ENCODE data around the gene LIPC.

LIPC gene

DNA sequence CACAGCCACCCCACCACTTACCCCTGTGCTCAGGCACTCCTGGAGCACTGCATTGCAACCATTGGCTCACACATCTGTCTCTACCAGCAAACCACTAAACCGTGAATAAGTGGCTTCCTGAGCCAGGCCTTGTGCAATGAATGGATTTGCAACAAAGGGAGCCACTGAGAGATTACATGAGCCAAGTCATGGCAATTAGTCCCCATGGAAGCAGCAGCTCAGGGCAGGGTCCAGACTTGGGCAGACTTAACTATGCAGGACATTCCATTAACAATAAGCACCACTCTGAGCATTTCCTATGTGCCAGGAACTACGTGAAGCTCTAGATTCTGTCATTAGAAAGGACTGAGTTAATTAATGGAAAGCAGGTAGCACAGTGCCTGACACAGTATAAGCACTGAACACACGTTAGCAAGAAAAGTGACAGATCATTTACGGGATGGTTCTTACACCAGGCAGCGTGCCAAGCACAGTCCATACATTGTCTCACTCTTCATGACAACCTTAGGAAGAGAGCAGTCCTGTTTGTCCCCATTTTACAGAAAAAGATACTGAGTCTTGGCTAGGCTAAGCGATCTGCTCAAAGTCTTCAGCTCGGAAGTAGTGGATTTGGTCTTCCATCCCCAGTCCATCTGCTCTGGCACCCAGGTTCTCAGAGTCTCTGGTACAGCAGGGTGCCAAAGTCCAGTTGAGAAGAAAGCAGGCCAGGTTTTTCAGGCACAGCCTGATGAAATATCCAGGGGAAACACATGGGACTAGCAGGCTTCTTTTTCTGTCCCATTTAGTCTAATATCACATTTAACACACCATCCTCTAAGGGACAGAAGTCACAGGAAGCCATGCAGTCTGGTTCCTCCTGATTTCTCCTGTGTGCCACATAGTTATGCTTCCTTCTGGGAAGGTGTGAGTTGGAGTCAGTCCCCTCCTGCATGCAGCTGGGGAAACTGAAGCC, 44.1 kb downstream of the LIPC start:
- no peak for DNase-seq (ENCODE audit: low spot score)

GRCh38 chr15:58476525-58477162, 44.9 kb downstream of the LIPC start:
- no peak for DNase-seq (ENCODE audit: low spot score)

- DNase-seq (ENCODE audit: low spot score): no peak
Measured at GRCh38 chr15:58477170-58477569, 45.4 kb downstream of the LIPC start.

- no peak for DNase-seq (ENCODE audit: low spot score)
Measured at GRCh38 chr15:58478035-58478434, 46.2 kb downstream of the LIPC start.

DNA sequence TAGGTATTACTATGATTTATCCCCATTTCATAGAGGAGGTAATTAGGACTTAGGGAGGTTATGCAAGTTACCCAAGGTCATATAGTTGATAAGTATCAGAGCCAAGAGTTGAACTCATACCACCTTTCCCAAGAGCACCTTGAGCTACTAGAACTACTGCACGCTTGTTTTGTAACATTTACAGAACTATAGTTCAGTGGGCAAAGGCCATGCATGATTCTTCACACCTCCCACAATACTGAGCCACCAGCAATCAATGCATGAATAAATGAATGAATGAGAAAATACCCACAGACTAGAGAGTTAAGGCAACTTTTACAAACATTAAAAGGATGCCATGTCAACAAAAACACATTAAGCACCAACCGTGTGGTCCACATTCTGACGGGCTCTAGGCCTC, 46.8 kb downstream of the LIPC start:
- DNase-seq (ENCODE audit: low spot score): no peak

GRCh38 chr15:58479941-58480340, 48.1 kb downstream of the LIPC start:
- no peak for DNase-seq (ENCODE audit: low spot score)

DNA sequence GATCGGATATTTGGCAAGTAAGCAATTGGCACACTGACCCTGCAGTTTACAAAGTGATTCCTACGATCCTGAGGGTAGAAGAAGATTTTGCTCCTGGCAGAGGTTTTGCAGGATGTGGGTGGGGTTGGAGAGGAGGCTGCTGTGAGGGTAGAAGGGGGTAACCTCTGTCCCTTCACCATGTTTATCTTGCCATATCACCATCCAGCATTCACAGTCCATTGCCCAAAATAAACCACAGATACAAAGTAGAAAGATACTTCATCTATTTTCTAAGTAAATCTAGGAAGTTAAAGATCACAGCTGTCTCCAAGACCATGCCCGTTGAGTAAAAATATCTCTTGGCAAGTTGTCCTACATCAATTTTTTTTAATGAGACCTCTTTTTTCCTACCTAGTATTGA, 51.6 kb downstream of the LIPC start:
- DNase-seq (ENCODE audit: low spot score): no peak

- DNase-seq (ENCODE audit: low spot score): no peak
Measured at GRCh38 chr15:58484791-58485600, 53.2 kb downstream of the LIPC start.

DNA sequence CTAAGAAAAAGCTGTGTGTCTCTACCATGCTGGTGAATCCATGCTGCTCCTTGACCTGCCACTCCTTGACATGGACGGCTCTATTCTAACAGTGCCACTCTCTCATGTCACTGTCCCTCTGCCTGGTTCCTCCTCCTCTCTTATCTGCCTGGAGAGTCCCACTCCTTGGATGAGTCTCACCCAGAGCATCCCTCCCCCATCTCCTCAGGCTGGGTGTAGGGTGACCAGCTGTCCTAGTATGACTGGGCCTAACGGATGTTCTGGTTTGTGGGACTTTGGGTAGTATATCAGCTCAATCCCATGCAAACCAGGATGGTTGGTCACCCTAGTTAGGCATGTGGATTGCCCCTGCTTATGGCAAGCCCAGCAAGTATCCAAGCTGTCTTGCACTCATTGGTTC, 54.3 kb downstream of the LIPC start:
- no peak for DNase-seq (ENCODE audit: low spot score)

- no peak for DNase-seq (ENCODE audit: low spot score)
Measured at GRCh38 chr15:58486564-58486963, 54.8 kb downstream of the LIPC start.

DNA sequence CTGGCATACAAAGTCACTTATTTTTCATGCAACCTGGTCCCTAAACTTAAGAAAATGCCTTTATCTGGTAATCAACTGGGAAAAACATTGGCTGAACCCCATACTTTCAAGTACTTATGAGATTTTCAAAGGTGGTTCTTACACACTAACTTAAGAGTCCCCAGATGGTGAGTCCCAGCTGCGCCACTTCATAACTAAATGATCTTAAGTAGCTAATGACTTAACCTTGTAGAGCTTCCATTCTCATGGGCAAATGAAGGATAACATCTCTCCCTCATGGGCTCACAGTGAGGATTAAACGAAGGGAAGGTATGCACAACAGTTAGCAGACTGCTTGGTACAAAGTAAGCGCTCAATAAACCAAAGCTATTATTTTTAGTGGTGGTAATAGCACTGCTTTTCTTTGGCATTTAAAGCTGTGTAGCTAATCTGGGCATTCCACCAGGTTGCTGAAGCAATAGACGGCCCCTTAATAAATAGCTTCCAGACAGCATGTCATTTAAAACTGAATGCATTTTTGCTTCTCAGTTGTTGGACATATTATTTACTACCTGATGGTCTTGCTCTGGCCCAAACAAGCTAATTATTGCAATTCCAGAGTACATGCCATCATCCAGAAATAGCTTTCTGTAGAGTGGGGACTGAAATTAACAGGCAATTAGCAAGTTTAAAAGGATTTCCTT, 55.4 kb downstream of the LIPC start:
- DNase-seq (ENCODE audit: low spot score): no peak

DNA sequence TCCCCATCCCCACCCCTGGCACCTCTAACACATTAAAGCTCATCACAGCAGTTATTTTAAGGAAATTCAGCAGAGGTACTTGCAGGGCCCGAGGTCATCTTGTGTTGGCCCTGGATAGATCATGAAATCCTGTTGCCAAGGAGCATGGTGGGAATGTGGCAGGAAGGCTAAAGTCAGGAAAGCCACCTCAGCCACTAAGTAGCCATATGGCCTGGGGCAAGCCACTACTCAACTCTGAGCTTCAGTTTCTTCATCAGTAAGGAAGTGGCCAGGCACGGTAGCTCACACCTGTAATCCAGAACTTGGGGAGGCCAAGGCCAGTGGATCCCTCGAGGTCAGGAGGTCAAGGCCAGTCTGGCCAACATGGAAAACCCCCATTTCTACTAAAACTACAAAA, 55.9 kb downstream of the LIPC start:
- no peak for DNase-seq (ENCODE audit: low spot score)

DNA sequence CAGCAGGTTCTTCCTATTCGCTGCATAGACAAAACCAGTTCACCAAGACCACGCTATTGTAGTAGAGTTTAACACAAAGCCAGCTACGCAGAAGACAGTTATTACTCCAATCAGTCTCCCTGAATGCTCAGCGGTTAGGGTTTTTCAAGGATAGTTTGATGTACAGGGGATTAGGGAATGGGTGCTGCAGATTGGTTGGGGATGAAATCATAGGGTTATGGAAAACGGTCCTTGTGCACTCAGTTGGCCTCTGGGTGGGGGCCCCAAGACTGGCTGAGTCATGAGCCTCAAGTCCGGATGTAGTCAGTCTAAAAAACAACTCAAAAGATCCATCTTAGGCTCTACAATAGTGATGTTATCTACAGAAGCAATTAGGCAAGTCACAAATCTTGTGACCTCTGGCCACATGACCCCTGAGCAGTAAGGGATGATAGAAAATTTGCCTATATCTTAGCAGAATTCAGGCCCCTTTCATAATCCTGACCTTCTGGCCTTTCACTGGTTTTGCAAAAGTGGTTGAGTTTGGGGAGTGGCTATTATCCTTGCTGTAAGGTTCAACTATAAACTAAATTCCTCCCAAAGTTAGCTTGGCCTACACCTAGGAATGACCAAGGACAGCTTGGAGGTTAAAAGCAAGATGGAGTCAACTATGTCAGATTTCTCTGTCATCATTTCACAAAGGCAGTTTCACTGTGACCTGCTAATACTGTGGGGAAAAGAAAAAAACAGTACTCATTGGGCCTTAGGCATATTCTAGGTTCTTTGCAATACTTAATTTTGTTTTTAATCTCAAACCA, 57.7 kb downstream of the LIPC start:
- DNase-seq (ENCODE audit: low spot score): no peak

DNA sequence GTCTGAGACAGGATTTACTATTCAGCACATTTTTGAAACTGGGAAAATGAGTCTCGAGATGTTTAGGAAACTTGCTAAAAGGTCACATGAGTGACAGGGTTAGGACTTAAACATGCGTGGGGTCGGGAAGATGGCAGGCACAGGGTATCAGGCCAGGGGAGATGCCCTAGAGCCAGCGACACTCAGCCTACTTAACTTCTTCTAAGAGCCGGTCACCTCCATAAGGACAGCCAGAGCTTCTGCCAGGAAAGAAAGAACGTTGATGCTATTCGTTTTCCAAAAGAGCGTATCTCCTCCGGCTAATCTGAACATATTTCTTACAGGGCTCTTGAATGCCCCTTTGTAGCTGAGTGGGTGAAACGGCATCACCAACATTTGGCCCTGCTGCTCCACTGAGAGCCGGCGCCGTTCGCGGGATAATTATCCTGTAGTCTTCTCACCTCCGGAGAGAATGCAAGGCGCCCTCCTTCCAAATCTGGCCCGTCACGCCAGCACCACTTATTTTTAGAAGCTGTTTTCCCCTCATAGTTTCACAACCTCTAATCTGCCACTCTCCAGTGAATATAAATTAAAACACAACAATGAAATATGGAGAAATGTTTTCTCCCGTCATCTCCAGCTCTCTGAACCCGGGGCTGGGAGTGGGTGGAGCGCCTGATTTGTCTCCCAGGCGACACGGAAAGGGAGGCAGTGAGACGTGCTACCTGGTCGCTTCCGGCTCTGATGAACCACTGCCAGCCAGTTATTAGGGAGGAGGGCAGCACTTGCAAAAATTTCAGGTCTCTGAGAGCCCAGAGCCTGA, 58.5 kb downstream of the LIPC start:
- DNase-seq (ENCODE audit: low spot score): no peak

DNA sequence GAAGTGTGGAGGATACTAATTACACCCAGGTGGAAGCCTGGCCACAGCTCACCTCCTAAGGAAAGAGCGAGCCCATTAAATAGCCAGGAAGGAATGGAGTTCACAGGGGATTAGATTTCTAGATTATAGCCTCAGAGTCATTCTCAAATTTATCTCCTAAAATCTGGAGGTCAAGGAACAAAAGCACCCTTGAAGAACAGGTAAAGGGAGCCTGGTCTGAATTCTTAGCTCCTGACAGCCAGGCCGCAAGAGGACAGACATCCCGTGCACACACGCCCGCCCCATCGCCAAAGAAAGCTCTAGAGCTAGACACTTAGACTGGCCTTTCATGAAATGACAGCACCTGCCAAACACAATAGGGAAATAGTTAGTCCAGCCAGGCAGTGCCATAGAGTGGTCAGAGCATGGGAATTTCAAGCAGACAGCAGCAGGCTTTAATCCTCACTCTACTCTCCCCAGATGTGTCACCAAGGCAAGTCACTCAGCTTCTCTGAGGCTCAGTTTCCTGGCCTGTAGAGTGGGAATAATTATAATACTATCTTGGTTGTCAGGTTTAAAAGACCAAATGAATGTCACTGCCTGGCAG, 59.2 kb downstream of the LIPC start:
- DNase-seq (ENCODE audit: low spot score): no peak

- no peak for DNase-seq (ENCODE audit: low spot score)
Measured at GRCh38 chr15:58491499-58492202, 59.9 kb downstream of the LIPC start.

DNA sequence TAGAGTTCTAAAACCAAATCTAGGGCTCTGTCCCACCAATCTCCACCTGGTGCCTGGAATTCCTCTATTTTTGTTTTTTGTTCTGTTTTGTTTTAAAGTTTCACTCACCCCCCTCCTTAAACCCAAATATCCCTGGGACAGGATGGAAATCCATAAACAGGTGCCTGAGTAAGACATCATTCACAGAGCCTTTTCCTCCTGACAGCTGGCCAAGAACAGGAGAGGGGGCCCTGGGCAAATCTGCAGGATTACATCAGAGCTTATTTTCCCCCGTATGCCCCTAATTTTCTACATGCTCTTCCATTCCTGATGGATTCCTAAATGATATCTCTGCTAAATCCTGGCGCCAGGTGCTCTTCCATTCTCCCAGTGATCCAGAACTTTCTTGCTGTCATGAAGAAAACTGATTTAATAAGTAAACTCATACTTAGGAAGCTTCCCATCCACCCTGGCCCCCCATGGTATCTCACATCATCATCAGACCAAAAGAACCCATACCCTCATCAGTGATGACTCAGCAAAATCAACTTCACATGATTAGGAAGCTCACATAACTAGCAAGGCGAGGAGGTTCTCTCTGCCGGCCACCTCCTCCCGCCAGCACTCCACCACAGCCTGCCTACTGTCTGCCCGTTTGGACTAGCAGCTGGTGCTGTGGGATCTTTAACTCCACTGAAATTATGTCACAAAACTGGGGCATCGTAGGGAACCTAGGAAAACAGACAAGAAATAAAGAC, 61.0 kb downstream of the LIPC start:
- DNase-seq (ENCODE audit: low spot score): no peak

DNA sequence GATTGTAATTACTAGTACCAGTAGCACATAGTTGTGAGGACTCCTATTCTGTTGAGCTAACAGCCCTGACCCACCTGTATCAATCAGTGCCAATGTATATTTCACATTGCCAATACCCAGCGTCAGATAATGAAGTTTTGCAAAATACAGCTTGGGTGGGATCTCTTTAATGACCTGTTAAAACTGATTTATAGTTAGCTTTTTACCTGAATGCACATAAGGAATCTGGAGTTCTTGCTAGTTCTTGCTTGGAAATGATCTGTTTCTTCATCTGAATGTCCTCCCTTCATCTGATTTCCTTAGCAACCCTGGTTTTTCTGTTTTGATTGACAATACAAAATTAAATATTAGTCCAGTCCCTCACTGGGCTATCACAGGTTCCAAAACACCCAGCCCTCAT, 62.8 kb downstream of the LIPC start:
- peak; percentile 9 for DNase-seq (ENCODE audit: low spot score)

Measured in left forelimb (tissue), 1 donor.